ENCODE measurements around the gene CAMKK1. TPM values are rescaled to one million over a fixed set of nuclear protein-coding genes. Genes with fewer than 3 reads are reported as not detected.

CAMKK1 gene
- total and polyA plus RNA-seq, 2 donors: 4.9 to 10.8 TPM

DNA sequence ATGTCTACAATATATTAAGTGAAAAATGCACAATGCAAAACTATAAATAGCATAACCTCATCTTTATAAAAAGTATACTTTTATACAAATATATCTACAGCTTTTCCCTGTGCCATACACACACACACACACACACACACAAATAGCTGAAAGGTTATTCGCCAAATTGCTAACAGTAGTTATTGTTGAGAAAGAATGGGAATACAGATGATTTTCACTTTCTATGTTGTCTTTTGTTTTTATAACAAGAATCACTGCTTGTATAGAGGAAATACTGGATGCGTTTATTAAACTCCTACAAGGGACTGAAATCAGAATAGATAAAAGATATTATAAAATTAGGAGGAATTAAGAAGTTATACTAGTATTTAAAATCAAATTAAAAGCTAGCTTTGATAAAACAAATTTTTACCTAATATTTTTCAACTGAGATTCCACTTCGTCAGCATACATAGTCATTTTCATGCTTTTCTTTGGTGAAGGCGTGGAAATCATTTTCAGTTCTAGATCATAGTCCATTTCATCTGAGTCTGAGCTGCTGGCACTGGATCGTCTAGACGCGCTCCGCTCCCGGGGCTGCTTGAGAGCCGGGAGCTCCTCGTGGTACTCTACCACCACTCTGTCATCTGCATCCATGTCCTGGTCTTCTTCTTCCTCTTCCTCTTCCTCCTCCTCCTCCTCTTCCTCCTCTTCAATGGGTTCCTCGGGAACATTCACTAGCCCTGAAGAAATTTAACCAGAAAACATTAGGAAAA is 74.8 kb downstream of the CAMKK1 start:
- peaks cover 0 to 10% of the 10 kb centered on the region in 2 donors for H3K4me1 ChIP-seq (ENCODE audit: control insufficient read depth in 2 of 2, insufficient read depth in 2 of 2, low read length in 2 of 2)
- DNase-seq (ENCODE audit: low read depth in 6 of 9, low spot score in 9 of 9): no peak
- H3K4me3 ChIP-seq (ENCODE audit: low read length in 2 of 2): no peak overlapping the region
- H3K27me3 ChIP-seq (ENCODE audit: control insufficient read depth in 2 of 2, insufficient read depth in 1 of 2, low read length in 1 of 2): no peaks in the 10 kb centered on the region
- H3K27ac ChIP-seq (ENCODE audit: low read depth in 1 of 2, low read length in 1 of 2): no peak overlapping the region
- peaks cover 58 to 90% of the 10 kb centered on the region in 2 donors for H3K36me3 ChIP-seq (ENCODE audit: control insufficient read depth in 2 of 2, insufficient read depth in 2 of 2, low read length in 1 of 2)
- WGBS: 98% methylated on average over 12 of the region's 12 CpGs
- no peaks in the 10 kb centered on the region for H3K9me3 ChIP-seq (ENCODE audit: control insufficient read depth in 2 of 2, insufficient read depth in 1 of 2, low read length in 1 of 2)

DNA sequence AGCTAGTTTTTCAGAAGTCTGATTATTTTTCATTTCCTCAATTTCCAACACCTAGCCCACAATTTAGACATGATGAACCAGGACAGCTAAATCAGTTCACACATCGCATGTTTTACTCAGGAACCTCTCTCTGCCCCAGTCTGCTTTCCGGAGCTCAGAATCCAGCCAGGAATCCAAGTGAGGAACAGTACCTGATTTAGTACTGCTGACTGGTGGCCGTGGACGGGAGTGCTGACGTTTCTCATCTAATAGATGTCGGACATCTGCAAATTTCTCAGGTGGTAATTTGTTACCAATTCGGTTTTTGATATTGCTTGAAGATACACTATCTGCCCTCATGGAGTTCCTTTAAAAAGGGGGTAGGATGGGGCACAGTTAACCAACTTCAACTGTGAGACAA is 76.9 kb downstream of the CAMKK1 start:
- Histone ChIP-seq H3K4me3 (ENCODE audit: low read length in 2 of 2) (no peak overlapping the region), H3K36me3 (ENCODE audit: control insufficient read depth in 2 of 2, insufficient read depth in 2 of 2, low read length in 1 of 2) (peaks cover 57 to 90% of the 10 kb centered on the region in 2 donors), H3K4me1 (ENCODE audit: control insufficient read depth in 2 of 2, insufficient read depth in 2 of 2, low read length in 2 of 2) (peaks cover 0 to 10% of the 10 kb centered on the region in 2 donors), H3K27me3 (ENCODE audit: control insufficient read depth in 2 of 2, insufficient read depth in 1 of 2, low read length in 1 of 2) (no peaks in the 10 kb centered on the region), H3K9me3 (ENCODE audit: control insufficient read depth in 2 of 2, insufficient read depth in 1 of 2, low read length in 1 of 2) (no peaks in the 10 kb centered on the region), H3K27ac (ENCODE audit: low read depth in 1 of 2, low read length in 1 of 2) (no peak overlapping the region)
- DNase-seq (ENCODE audit: low read depth in 6 of 9, low spot score in 9 of 9): no peak
- WGBS: 99% methylated on average over 7 of the region's 7 CpGs

DNA sequence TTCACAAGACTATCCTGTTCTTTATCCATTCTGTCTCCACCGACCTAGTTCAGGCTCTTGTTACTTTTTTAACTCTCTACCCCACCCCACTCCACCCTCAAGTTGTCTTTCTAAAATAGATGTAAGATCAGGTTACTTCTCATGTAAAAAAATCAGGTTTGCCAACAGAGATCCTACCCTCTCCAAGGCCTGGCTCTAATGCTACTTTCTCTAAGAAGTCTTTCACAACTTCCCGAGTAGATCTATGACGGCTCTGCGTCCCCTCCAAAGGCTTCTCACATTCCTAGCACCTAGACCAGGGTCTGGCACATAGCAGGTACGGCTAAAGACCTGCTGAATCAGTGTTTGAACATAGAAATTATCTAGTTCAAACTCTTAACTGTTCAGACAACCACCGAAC is 77.7 kb downstream of the CAMKK1 start:
- peaks cover 64 to 90% of the 10 kb centered on the region in 2 donors for H3K36me3 ChIP-seq (ENCODE audit: control insufficient read depth in 2 of 2, insufficient read depth in 2 of 2, low read length in 1 of 2)
- H3K9me3 ChIP-seq (ENCODE audit: control insufficient read depth in 2 of 2, insufficient read depth in 1 of 2, low read length in 1 of 2): no peaks in the 10 kb centered on the region
- H3K27me3 ChIP-seq (ENCODE audit: control insufficient read depth in 2 of 2, insufficient read depth in 1 of 2, low read length in 1 of 2): no peaks in the 10 kb centered on the region
- DNase-seq (ENCODE audit: low read depth in 6 of 9, low spot score in 9 of 9): no peak
- peaks cover 0 to 10% of the 10 kb centered on the region in 2 donors for H3K4me1 ChIP-seq (ENCODE audit: control insufficient read depth in 2 of 2, insufficient read depth in 2 of 2, low read length in 2 of 2)
- no peak overlapping the region for H3K4me3 ChIP-seq (ENCODE audit: low read length in 2 of 2)
- H3K27ac ChIP-seq (ENCODE audit: low read depth in 1 of 2, low read length in 1 of 2): no peak overlapping the region
- 96% methylated on average over 6 of the region's 6 CpGs for WGBS

DNA sequence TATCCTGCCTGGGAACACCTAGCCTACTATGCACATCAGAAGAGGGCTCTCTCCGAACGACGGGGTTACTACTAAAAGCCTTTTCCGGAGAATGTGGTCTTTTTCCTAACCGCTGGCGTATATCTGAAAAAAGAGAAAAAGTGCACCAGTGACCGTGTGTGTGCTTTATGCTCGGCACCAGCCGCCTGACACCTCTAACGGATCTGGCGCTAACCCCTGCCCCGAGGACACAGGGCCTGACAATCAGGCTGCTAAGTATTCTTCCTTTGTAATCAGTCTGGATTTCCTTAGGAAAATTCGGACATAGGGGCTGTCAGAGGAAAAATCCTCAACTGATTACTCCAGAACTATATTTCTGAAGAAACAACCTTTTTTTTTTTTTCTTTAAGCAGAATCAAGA is 78.5 kb downstream of the CAMKK1 start:
- Histone ChIP-seq H3K36me3 (ENCODE audit: control insufficient read depth in 2 of 2, insufficient read depth in 2 of 2, low read length in 1 of 2) (peaks cover 63 to 90% of the 10 kb centered on the region in 2 donors), H3K4me3 (ENCODE audit: low read length in 2 of 2) (no peak overlapping the region), H3K27ac (ENCODE audit: low read depth in 1 of 2, low read length in 1 of 2) (no peak overlapping the region), H3K27me3 (ENCODE audit: control insufficient read depth in 2 of 2, insufficient read depth in 1 of 2, low read length in 1 of 2) (no peaks in the 10 kb centered on the region), H3K9me3 (ENCODE audit: control insufficient read depth in 2 of 2, insufficient read depth in 1 of 2, low read length in 1 of 2) (no peaks in the 10 kb centered on the region), H3K4me1 (ENCODE audit: control insufficient read depth in 2 of 2, insufficient read depth in 2 of 2, low read length in 2 of 2) (peaks cover 0 to 10% of the 10 kb centered on the region in 2 donors)
- DNase-seq (ENCODE audit: low read depth in 6 of 9, low spot score in 9 of 9): no peak
- WGBS: 98% methylated on average over 13 of the region's 13 CpGs

DNA sequence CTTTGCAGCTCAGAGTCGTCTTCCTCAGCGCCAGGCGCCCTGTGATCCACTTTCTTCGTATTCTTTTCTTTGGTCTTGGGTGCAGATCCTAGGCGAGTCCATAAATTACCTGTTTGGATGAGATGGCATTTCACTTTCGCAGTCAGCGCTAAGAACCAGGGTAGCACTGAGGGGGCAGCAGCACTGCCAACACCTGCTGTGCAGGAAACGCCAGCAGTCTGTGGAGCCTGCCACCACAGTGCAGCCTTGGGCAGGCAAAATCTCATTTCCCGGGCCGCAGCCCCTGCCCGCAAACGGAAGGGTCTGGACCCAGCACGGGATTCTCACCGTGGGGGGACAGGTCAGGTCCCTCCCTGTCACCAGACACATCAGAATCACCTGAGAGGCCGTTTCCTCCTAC is 79.7 kb downstream of the CAMKK1 start:
- Histone ChIP-seq H3K4me3 (ENCODE audit: low read length in 2 of 2) (no peak overlapping the region), H3K9me3 (ENCODE audit: control insufficient read depth in 2 of 2, insufficient read depth in 1 of 2, low read length in 1 of 2) (no peaks in the 10 kb centered on the region), H3K27me3 (ENCODE audit: control insufficient read depth in 2 of 2, insufficient read depth in 1 of 2, low read length in 1 of 2) (no peaks in the 10 kb centered on the region), H3K27ac (ENCODE audit: low read depth in 1 of 2, low read length in 1 of 2) (no peak overlapping the region), H3K36me3 (ENCODE audit: control insufficient read depth in 2 of 2, insufficient read depth in 2 of 2, low read length in 1 of 2) (peaks cover 55 to 91% of the 10 kb centered on the region in 2 donors), H3K4me1 (ENCODE audit: control insufficient read depth in 2 of 2, insufficient read depth in 2 of 2, low read length in 2 of 2) (peaks cover 0 to 10% of the 10 kb centered on the region in 2 donors)
- no peak for DNase-seq (ENCODE audit: low read depth in 6 of 9, low spot score in 9 of 9)
- 99% methylated on average over 15 of the region's 15 CpGs for WGBS

GRCh38 chr17:3812771-3813170 is 80.1 kb downstream of the CAMKK1 start:
- Histone ChIP-seq H3K27me3 (ENCODE audit: control insufficient read depth in 2 of 2, insufficient read depth in 1 of 2, low read length in 1 of 2) (no peaks in the 10 kb centered on the region), H3K4me1 (ENCODE audit: control insufficient read depth in 2 of 2, insufficient read depth in 2 of 2, low read length in 2 of 2) (peaks cover 0 to 10% of the 10 kb centered on the region in 2 donors), H3K36me3 (ENCODE audit: control insufficient read depth in 2 of 2, insufficient read depth in 2 of 2, low read length in 1 of 2) (peaks cover 56 to 92% of the 10 kb centered on the region in 2 donors), H3K27ac (ENCODE audit: low read depth in 1 of 2, low read length in 1 of 2) (no peak overlapping the region), H3K9me3 (ENCODE audit: control insufficient read depth in 2 of 2, insufficient read depth in 1 of 2, low read length in 1 of 2) (no peaks in the 10 kb centered on the region), H3K4me3 (ENCODE audit: low read length in 2 of 2) (no peak overlapping the region)
- WGBS: 98% methylated on average over 12 of the region's 12 CpGs
- DNase-seq (ENCODE audit: low read depth in 6 of 9, low spot score in 9 of 9): no peak

- H3K4me1 ChIP-seq (ENCODE audit: control insufficient read depth in 2 of 2, insufficient read depth in 2 of 2, low read length in 2 of 2): peaks cover 0 to 10% of the 10 kb centered on the region in 2 donors
- H3K27me3 ChIP-seq (ENCODE audit: control insufficient read depth in 2 of 2, insufficient read depth in 1 of 2, low read length in 1 of 2): no peaks in the 10 kb centered on the region
- H3K27ac ChIP-seq (ENCODE audit: low read depth in 1 of 2, low read length in 1 of 2): no peak overlapping the region
- 98% methylated on average over 10 of the region's 10 CpGs for WGBS
- H3K36me3 ChIP-seq (ENCODE audit: control insufficient read depth in 2 of 2, insufficient read depth in 2 of 2, low read length in 1 of 2): peaks cover 61 to 96% of the 10 kb centered on the region in 2 donors
- H3K4me3 ChIP-seq (ENCODE audit: low read length in 2 of 2): no peak overlapping the region
- H3K9me3 ChIP-seq (ENCODE audit: control insufficient read depth in 2 of 2, insufficient read depth in 1 of 2, low read length in 1 of 2): no peaks in the 10 kb centered on the region
- no peak for DNase-seq (ENCODE audit: low read depth in 6 of 9, low spot score in 9 of 9)
These were observed 80.6 kb downstream of the CAMKK1 start for GRCh38 chr17:3812284-3812683.

Other genes with a start within 250 kb of the CAMKK1 start
- gene TAX1BP3, start 224.5 kb downstream of the CAMKK1 start, total RNA-seq: 115 TPM
- gene TAX1BP3, start 224.5 kb downstream of the CAMKK1 start, polyA plus RNA-seq: 73.2 TPM
- 18.3 TPM for gene EMC6, start 224.2 kb downstream of the CAMKK1 start, total RNA-seq
- 68.7 TPM for gene EMC6, start 224.2 kb downstream of the CAMKK1 start, polyA plus RNA-seq
- 122 TPM for gene P2RX5, start 196.9 kb downstream of the CAMKK1 start, total RNA-seq
- 108 TPM for gene P2RX5, start 196.9 kb downstream of the CAMKK1 start, polyA plus RNA-seq
- gene HASPIN, start 169.2 kb downstream of the CAMKK1 start, total RNA-seq: 9.1 TPM
- gene HASPIN, start 169.2 kb downstream of the CAMKK1 start, polyA plus RNA-seq: 2.3 TPM
- gene ITGAE, start 91.9 kb downstream of the CAMKK1 start, total RNA-seq: 129 TPM
- gene ITGAE, start 91.9 kb downstream of the CAMKK1 start, polyA plus RNA-seq: 170 TPM
- 26.7 TPM for gene NCBP3, start 46.8 kb downstream of the CAMKK1 start, total RNA-seq
- gene NCBP3, start 46.8 kb downstream of the CAMKK1 start, polyA plus RNA-seq: 46.1 TPM
- gene P2RX1, start 23.4 kb upstream of the CAMKK1 start, total RNA-seq: 3.6 TPM
- 6.0 TPM for gene P2RX1, start 23.4 kb upstream of the CAMKK1 start, polyA plus RNA-seq
- 52.9 TPM for gene ATP2A3, start 71.4 kb upstream of the CAMKK1 start, total RNA-seq
- 116 TPM for gene ATP2A3, start 71.4 kb upstream of the CAMKK1 start, polyA plus RNA-seq
- 20.4 TPM for gene ZZEF1, start 250.0 kb upstream of the CAMKK1 start, total RNA-seq
- 10.4 TPM for gene ZZEF1, start 250.0 kb upstream of the CAMKK1 start, polyA plus RNA-seq